WTC11 (cell line): ENCODE measurements around the gene PER1. TPM values are rescaled to one million over a fixed set of nuclear protein-coding genes. Genes with fewer than 3 reads are reported as not detected.
A peak's percentile ranks its signal among the peaks of the same experiment; 100 is the strongest.

Source experiments
- CBFB ChIP-seq: sonication (generic); formaldehyde crosslinking; IDR thresholded peaks from 2 replicates; pipeline ENCODE4 v1.8.1; 2022; ENCODE audit warnings: mild to moderate bottlenecking, low read depth, missing genetic modification reagents
- ELF4 ChIP-seq: sonication (generic); formaldehyde crosslinking; IDR thresholded peaks from 2 replicates; pipeline ENCODE4 v1.8.1; 2022; ENCODE audit warnings: low read depth, mild to moderate bottlenecking, moderate library complexity, missing genetic modification reagents
- ESRRA ChIP-seq: sonication (generic); formaldehyde crosslinking; IDR thresholded peaks from 2 replicates; pipeline ENCODE4 v1.8.1; 2022; ENCODE audit warnings: mild to moderate bottlenecking, missing genetic modification reagents, borderline replicate concordance
- FOXJ3 ChIP-seq: sonication (generic); formaldehyde crosslinking; IDR thresholded peaks from 2 replicates; pipeline ENCODE4 v1.9.0; 2021; ENCODE audit warnings: missing genetic modification reagents, mild to moderate bottlenecking, borderline replicate concordance
- FOXP1 ChIP-seq: sonication (generic); formaldehyde crosslinking; IDR thresholded peaks from 2 replicates; pipeline ENCODE4 v1.8.0; 2022; ENCODE audit warnings: missing genetic modification reagents, mild to moderate bottlenecking, moderate library complexity, borderline replicate concordance
- GABPB1 ChIP-seq: sonication (generic); formaldehyde crosslinking; IDR thresholded peaks from 2 replicates; pipeline ENCODE4 v1.8.1; 2023; ENCODE audit warnings: mild to moderate bottlenecking, missing genetic modification reagents
- GRHL2 ChIP-seq: fragments of 250-450 bp; sonication (Bioruptor Pico); IDR thresholded peaks from 2 replicates; pipeline ENCODE4 v1.8.0; 2022; ENCODE audit warnings: mild to moderate bottlenecking, moderate library complexity; ENCODE audit not compliant: insufficient replicate concordance, severe bottlenecking
- NFE2L1 ChIP-seq: sonication (generic); formaldehyde crosslinking; IDR thresholded peaks from 2 replicates; pipeline ENCODE4 v1.8.1; 2023; ENCODE audit warnings: missing genetic modification reagents
- NFYB ChIP-seq: sonication (generic); formaldehyde crosslinking; conservative IDR thresholded peaks from 2 replicates; pipeline ENCODE4 v1.8.0; 2022; ENCODE audit warnings: low read depth, missing genetic modification reagents
- SMAD3 ChIP-seq: sonication (generic); formaldehyde crosslinking; IDR thresholded peaks from 2 replicates; pipeline ENCODE4 v1.8.0; 2022; ENCODE audit warnings: missing genetic modification reagents, mild to moderate bottlenecking, borderline replicate concordance
- SMAD4 ChIP-seq: sonication (generic); formaldehyde crosslinking; IDR thresholded peaks from 2 replicates; pipeline ENCODE4 v1.8.0; 2022; ENCODE audit warnings: mild to moderate bottlenecking, missing genetic modification reagents
- SP1 ChIP-seq: sonication (generic); formaldehyde crosslinking; conservative IDR thresholded peaks from 2 replicates; pipeline ENCODE4 v1.8.1; 2022; ENCODE audit warnings: missing genetic modification reagents
- TCF7 ChIP-seq: sonication (generic); formaldehyde crosslinking; IDR thresholded peaks from 2 replicates; pipeline ENCODE4 v1.8.0; 2022; ENCODE audit warnings: mild to moderate bottlenecking, low read depth, missing genetic modification reagents, moderate library complexity
- ZNF121 ChIP-seq: sonication (generic); formaldehyde crosslinking; IDR thresholded peaks from 2 replicates; pipeline ENCODE4 v1.8.0; 2023; ENCODE audit warnings: missing genetic modification reagents
- ZNF396 ChIP-seq: fragments of 250-450 bp; sonication (Bioruptor Pico); IDR thresholded peaks from 2 replicates; pipeline ENCODE4 v1.8.0; 2021; ENCODE audit warnings: mild to moderate bottlenecking, moderate library complexity, borderline replicate concordance
- ZNF423 ChIP-seq: fragments of 250-450 bp; sonication (Bioruptor Pico); IDR thresholded peaks from 2 replicates; pipeline ENCODE4 v2.1.2; 2022; ENCODE audit warnings: mild to moderate bottlenecking, moderate library complexity
- ZNF671 ChIP-seq: fragments of 250-450 bp; sonication (Bioruptor Pico); IDR thresholded peaks from 2 replicates; pipeline ENCODE4 v1.8.0; 2021; ENCODE audit warnings: mild to moderate bottlenecking
- total RNA-seq: library from RNA; stranded (reverse); gene quantifications from 3 replicates; pipeline ENCODE4 v1.2.3, GENCODE V29; 2021
- TF ChIP-seq, protein P1 (sequence below): sonication (generic); formaldehyde crosslinking; conservative IDR thresholded peaks from 2 replicates; pipeline ENCODE4 v1.8.1; 2023; ENCODE audit warnings: mild to moderate bottlenecking, low read depth, missing genetic modification reagents, moderate library complexity
- TF ChIP-seq, protein P2 (sequence below): fragments of 250-450 bp; sonication (Bioruptor Pico); IDR thresholded peaks from 2 replicates; pipeline ENCODE4 v1.9.0; 2021; ENCODE audit warnings: mild to moderate bottlenecking, borderline replicate concordance
- TF ChIP-seq, protein P3 (sequence below): sonication (generic); formaldehyde crosslinking; conservative IDR thresholded peaks from 2 replicates; pipeline ENCODE4 v1.8.1; 2022; ENCODE audit warnings: mild to moderate bottlenecking, missing genetic modification reagents
- TF ChIP-seq, protein P4 (sequence below): sonication (generic); formaldehyde crosslinking; IDR thresholded peaks from 2 replicates; pipeline ENCODE4 v1.8.0; 2022; ENCODE audit warnings: mild to moderate bottlenecking, missing genetic modification reagents
- TF ChIP-seq, protein P5 (sequence below): sonication (generic); formaldehyde crosslinking; IDR thresholded peaks from 2 replicates; pipeline ENCODE4 v1.8.1; 2023; ENCODE audit warnings: mild to moderate bottlenecking, missing genetic modification reagents
- TF ChIP-seq, protein P6 (sequence below): fragments of 250-450 bp; sonication (Bioruptor Pico); IDR thresholded peaks from 2 replicates; pipeline ENCODE4 v1.9.0; 2021; ENCODE audit warnings: moderate library complexity, mild to moderate bottlenecking, inconsistent platforms, borderline replicate concordance
- TF ChIP-seq, protein P7 (sequence below): fragments of 250-450 bp; sonication (Bioruptor Pico); IDR thresholded peaks from 2 replicates; pipeline ENCODE4 v1.9.0; 2021; ENCODE audit warnings: mild to moderate bottlenecking
- TF ChIP-seq, protein P8 (sequence below): sonication (generic); formaldehyde crosslinking; IDR thresholded peaks from 2 replicates; pipeline ENCODE4 v1.8.0; 2022; ENCODE audit warnings: missing genetic modification reagents

The PER1 gene
- total RNA-seq, 1 experiment from 2014 or later, result 46.9 TPM

DNA sequence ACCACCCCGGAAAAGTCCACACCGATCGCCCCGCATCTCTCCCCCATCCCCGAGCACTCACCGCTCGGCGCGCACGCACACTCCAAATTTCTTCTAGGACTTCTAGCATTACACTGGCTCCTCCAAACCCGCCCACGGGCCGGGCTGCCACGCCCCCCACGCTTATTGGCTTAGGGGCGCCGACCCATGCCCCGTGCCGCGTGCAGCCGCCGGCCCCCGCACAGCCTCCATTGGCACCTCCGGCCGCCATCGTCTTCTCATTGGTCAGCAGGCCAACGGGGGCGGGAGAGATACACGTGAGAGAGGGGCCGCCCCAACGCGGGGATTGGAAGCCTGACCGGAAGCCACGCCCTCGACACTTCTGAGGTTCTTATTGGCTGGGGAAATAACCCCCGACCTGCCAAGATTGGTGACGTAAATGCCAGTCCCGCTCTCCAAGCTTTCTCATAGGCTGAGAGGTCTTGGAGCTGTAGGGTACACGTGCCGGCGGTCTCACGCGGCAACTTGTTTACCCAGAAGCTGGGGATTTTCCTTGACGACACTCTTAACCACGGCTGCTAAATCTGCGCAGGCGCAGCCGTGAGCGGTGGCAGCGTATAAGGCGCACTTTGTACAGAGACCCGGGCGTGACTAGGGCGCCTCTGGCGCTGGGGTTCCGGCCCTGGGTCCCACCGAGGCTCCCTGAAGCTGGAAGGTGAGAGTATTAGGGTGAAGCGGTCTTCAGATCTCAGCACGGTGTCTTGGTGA, 4.2 kb upstream of the PER1 start (continued):
- TF ChIP-seq, protein P1, sequence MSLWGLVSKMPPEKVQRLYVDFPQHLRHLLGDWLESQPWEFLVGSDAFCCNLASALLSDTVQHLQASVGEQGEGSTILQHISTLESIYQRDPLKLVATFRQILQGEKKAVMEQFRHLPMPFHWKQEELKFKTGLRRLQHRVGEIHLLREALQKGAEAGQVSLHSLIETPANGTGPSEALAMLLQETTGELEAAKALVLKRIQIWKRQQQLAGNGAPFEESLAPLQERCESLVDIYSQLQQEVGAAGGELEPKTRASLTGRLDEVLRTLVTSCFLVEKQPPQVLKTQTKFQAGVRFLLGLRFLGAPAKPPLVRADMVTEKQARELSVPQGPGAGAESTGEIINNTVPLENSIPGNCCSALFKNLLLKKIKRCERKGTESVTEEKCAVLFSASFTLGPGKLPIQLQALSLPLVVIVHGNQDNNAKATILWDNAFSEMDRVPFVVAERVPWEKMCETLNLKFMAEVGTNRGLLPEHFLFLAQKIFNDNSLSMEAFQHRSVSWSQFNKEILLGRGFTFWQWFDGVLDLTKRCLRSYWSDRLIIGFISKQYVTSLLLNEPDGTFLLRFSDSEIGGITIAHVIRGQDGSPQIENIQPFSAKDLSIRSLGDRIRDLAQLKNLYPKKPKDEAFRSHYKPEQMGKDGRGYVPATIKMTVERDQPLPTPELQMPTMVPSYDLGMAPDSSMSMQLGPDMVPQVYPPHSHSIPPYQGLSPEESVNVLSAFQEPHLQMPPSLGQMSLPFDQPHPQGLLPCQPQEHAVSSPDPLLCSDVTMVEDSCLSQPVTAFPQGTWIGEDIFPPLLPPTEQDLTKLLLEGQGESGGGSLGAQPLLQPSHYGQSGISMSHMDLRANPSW (CRISPR knock-in tag), result no peak
- TF ChIP-seq, protein P2, sequence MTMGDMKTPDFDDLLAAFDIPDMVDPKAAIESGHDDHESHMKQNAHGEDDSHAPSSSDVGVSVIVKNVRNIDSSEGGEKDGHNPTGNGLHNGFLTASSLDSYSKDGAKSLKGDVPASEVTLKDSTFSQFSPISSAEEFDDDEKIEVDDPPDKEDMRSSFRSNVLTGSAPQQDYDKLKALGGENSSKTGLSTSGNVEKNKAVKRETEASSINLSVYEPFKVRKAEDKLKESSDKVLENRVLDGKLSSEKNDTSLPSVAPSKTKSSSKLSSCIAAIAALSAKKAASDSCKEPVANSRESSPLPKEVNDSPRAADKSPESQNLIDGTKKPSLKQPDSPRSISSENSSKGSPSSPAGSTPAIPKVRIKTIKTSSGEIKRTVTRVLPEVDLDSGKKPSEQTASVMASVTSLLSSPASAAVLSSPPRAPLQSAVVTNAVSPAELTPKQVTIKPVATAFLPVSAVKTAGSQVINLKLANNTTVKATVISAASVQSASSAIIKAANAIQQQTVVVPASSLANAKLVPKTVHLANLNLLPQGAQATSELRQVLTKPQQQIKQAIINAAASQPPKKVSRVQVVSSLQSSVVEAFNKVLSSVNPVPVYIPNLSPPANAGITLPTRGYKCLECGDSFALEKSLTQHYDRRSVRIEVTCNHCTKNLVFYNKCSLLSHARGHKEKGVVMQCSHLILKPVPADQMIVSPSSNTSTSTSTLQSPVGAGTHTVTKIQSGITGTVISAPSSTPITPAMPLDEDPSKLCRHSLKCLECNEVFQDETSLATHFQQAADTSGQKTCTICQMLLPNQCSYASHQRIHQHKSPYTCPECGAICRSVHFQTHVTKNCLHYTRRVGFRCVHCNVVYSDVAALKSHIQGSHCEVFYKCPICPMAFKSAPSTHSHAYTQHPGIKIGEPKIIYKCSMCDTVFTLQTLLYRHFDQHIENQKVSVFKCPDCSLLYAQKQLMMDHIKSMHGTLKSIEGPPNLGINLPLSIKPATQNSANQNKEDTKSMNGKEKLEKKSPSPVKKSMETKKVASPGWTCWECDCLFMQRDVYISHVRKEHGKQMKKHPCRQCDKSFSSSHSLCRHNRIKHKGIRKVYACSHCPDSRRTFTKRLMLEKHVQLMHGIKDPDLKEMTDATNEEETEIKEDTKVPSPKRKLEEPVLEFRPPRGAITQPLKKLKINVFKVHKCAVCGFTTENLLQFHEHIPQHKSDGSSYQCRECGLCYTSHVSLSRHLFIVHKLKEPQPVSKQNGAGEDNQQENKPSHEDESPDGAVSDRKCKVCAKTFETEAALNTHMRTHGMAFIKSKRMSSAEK (CRISPR knock-in tag), result no peak
- TF ChIP-seq GABPB1 (CRISPR knock-in tag) (no peak), SMAD3 (CRISPR knock-in tag) (no peak), TCF7 (CRISPR knock-in tag) (no peak), ZNF396 (CRISPR knock-in tag) (no peak), ZNF121 (no peak), NFE2L1 (CRISPR knock-in tag) (no peak), ESRRA (no peak), FOXJ3 (CRISPR knock-in tag) (no peak), SMAD4 (CRISPR knock-in tag) (no peak), ZNF423 (CRISPR knock-in tag) (no peak), CBFB (no peak), NFYB (CRISPR knock-in tag) (peak; percentile 99), ZNF671 (CRISPR knock-in tag) (no peak), GRHL2 (CRISPR knock-in tag) (no peak), ELF4 (no peak), FOXP1 (CRISPR knock-in tag) (no peak), SP1 (CRISPR knock-in tag) (peak; percentile 99)
- TF ChIP-seq, protein P3, sequence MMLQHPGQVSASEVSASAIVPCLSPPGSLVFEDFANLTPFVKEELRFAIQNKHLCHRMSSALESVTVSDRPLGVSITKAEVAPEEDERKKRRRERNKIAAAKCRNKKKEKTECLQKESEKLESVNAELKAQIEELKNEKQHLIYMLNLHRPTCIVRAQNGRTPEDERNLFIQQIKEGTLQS (CRISPR knock-in tag), result no peak
- TF ChIP-seq, protein P4, sequence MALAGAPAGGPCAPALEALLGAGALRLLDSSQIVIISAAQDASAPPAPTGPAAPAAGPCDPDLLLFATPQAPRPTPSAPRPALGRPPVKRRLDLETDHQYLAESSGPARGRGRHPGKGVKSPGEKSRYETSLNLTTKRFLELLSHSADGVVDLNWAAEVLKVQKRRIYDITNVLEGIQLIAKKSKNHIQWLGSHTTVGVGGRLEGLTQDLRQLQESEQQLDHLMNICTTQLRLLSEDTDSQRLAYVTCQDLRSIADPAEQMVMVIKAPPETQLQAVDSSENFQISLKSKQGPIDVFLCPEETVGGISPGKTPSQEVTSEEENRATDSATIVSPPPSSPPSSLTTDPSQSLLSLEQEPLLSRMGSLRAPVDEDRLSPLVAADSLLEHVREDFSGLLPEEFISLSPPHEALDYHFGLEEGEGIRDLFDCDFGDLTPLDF (CRISPR knock-in tag), result no peak
- TF ChIP-seq, protein P5, sequence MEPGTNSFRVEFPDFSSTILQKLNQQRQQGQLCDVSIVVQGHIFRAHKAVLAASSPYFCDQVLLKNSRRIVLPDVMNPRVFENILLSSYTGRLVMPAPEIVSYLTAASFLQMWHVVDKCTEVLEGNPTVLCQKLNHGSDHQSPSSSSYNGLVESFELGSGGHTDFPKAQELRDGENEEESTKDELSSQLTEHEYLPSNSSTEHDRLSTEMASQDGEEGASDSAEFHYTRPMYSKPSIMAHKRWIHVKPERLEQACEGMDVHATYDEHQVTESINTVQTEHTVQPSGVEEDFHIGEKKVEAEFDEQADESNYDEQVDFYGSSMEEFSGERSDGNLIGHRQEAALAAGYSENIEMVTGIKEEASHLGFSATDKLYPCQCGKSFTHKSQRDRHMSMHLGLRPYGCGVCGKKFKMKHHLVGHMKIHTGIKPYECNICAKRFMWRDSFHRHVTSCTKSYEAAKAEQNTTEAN, result no peak
- TF ChIP-seq, protein P6, sequence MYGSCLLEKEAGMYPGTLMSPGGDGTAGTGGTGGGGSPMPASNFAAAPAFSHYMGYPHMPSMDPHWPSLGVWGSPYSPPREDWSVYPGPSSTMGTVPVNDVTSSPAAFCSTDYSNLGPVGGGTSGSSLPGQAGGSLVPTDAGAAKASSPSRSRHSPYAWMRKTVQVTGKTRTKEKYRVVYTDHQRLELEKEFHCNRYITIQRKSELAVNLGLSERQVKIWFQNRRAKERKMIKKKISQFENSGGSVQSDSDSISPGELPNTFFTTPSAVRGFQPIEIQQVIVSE (CRISPR knock-in tag), result no peak
- TF ChIP-seq, protein P7, sequence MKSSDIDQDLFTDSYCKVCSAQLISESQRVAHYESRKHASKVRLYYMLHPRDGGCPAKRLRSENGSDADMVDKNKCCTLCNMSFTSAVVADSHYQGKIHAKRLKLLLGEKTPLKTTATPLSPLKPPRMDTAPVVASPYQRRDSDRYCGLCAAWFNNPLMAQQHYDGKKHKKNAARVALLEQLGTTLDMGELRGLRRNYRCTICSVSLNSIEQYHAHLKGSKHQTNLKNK (CRISPR knock-in tag), result no peak
- TF ChIP-seq, protein P8, sequence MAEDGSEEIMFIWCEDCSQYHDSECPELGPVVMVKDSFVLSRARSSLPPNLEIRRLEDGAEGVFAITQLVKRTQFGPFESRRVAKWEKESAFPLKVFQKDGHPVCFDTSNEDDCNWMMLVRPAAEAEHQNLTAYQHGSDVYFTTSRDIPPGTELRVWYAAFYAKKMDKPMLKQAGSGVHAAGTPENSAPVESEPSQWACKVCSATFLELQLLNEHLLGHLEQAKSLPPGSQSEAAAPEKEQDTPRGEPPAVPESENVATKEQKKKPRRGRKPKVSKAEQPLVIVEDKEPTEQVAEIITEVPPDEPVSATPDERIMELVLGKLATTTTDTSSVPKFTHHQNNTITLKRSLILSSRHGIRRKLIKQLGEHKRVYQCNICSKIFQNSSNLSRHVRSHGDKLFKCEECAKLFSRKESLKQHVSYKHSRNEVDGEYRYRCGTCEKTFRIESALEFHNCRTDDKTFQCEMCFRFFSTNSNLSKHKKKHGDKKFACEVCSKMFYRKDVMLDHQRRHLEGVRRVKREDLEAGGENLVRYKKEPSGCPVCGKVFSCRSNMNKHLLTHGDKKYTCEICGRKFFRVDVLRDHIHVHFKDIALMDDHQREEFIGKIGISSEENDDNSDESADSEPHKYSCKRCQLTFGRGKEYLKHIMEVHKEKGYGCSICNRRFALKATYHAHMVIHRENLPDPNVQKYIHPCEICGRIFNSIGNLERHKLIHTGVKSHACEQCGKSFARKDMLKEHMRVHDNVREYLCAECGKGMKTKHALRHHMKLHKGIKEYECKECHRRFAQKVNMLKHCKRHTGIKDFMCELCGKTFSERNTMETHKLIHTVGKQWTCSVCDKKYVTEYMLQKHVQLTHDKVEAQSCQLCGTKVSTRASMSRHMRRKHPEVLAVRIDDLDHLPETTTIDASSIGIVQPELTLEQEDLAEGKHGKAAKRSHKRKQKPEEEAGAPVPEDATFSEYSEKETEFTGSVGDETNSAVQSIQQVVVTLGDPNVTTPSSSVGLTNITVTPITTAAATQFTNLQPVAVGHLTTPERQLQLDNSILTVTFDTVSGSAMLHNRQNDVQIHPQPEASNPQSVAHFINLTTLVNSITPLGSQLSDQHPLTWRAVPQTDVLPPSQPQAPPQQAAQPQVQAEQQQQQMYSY (CRISPR knock-in tag), result no peak
